HG03439 (cell line): ENCODE results near the gene PAFAH2.

Experiments used
- ATAC-seq: cut with Tn5 transposase; IDR thresholded peaks from one replicate; pipeline ENCODE4 v1.9.1; 2021; ENCODE audit warnings: mild to moderate bottlenecking, moderate library complexity; ENCODE audit not compliant: unreplicated experiment

The PAFAH2 gene

DNA sequence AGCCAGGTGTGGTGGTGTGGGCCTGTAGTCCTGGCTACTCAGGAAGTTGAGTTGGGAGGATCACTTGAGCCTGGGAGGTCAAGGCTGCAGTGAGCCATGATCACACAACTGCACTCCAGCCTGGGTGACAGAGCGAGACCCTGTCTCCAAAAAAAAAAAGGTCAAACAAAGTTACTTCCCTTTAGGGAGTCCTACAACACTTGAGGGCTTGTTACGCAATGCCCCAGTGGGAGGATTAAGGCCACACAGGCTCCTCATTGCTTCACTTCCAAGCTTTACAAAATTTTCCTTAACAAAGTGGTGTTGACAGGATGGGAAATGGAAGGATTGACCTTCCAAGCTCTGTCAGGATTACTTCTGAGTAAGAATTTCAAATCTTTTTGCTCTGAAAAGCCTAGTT lies 17.5 kb upstream of the PAFAH2 start:
- ATAC-seq, result no peak

DNA sequence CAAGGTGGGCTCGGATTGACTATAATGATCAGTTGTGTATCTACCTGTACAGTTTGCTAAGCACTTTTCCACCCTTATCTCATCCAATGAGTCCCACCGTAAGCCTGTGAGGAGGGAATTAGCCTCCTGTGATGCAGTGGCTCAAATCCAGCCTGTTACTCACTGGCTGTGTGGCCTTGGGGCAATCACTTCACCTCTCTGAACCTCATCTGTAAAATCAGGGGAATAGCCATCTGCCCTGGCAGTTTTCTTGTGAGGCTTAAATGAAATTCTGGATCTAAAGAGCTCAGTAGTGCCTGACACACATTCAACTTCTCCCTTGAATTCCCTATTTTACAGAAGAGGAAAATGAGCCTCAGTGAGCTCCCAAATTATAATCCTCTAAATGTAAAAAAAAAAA lies 16.3 kb upstream of the PAFAH2 start:
- ATAC-seq, result no peak

DNA sequence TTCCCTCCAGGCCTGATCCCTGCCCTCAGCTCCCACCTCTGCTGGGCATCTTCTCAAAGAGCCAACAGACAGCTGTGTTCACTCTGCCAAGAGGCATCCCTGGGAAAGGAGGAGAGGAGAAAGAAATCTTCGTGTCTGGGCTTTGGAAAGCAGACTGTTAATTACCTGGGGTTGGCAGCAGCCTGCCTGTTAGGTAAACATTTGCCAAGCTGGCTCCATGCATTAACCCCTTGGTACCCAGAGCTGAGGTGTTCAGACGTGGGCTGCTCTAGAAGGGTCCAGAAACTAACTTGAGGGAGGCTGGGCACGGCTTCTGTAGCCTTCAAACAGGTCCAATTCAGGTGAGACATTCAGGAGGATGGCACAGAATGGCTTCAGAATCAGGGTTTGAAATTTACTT lies 15.0 kb upstream of the PAFAH2 start:
- no peak for ATAC-seq

DNA sequence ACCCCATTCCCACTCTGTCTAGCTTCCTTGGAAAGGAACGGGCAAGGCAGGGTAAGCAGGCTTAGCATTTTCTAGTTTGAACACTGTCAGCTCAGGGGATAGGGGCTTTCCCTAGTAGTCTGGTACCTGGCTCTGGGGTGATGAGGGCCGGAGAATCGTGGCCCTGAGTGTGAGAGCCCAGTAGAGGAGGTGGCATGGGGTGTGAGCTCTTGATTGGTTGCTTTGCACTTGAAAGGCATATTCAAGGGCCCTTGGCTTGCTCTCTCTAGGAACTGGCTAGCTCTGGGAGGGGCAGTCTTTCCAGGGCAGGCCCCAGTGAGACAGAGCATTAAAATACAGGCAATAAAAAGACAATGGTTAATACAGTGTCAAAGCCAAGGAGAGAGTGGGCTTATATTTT lies 13.0 kb upstream of the PAFAH2 start:
- no peak for ATAC-seq

- no peak for ATAC-seq
These were observed 12.1 kb upstream of the PAFAH2 start for GRCh38 chr1:26009796-26010447.

DNA sequence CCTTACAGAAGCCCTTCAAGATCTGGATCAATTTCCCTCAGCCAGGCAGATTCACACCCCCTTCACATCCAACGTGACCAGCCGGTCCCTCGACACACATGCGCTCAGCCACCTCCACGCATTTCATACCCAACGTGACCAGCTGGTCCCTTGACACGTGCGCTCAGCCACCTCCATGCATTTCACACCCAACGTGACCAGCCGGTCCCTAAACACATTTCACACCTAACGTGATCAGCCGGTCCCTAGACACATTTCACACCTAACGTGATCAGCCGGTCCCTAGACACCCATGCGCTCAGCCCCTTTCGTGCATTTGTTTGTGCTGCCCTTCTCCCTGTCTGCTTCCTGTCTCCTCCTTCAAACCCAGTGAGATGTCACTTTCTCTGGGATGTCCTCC lies 8.8 kb upstream of the PAFAH2 start:
- ATAC-seq, result no peak

GRCh38 chr1:26005434-26006105 lies 7.7 kb upstream of the PAFAH2 start:
- ATAC-seq, result no peak

DNA sequence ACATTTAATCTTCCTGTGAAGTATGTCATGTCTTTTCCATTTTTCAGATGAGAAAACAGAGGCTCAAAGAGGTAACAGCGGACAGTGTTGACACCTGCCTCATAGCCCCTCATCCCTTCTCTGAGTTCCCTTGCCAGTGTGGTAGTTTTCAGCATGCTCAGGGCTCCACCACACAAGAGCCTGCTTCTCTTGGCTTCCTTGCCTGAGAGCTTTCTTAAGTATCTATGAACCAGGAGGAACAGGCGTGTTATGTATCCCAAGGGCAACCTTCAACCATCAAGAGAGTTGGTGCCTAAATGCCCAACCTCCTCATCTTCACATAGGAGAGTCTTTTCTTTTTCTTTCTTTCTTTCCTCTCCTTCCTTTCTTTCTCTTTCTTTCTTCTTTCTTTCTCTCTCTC lies 5.9 kb upstream of the PAFAH2 start:
- no peak for ATAC-seq

DNA sequence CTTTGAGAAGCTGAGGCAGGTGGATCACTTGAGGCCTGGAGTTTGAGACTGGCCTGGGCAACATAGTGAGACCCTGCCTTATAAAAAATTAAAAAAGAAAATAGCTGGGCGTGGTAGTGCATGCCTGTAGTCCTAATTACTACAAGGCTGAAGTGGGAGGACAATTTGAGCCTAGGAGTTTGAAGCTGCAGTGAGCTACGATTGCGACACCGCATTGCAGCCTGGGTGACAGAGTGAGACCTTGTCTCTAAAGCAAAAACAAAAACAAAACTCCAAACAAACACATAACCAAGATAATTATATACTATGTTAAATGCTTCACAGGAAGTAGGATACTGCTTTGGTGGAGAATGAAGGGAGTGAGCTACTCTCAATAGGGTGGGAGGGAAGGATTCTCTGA lies 5.4 kb upstream of the PAFAH2 start:
- ATAC-seq, result no peak

GRCh38 chr1:25999041-25999800 lies 1.4 kb upstream of the PAFAH2 start:
- ATAC-seq, result no peak

- no peak for ATAC-seq
These were observed 666 bp downstream of the PAFAH2 start for GRCh38 chr1:25996966-25997827.

- ATAC-seq, result no peak
These were observed 3.3 kb downstream of the PAFAH2 start for GRCh38 chr1:25994402-25995150.

DNA sequence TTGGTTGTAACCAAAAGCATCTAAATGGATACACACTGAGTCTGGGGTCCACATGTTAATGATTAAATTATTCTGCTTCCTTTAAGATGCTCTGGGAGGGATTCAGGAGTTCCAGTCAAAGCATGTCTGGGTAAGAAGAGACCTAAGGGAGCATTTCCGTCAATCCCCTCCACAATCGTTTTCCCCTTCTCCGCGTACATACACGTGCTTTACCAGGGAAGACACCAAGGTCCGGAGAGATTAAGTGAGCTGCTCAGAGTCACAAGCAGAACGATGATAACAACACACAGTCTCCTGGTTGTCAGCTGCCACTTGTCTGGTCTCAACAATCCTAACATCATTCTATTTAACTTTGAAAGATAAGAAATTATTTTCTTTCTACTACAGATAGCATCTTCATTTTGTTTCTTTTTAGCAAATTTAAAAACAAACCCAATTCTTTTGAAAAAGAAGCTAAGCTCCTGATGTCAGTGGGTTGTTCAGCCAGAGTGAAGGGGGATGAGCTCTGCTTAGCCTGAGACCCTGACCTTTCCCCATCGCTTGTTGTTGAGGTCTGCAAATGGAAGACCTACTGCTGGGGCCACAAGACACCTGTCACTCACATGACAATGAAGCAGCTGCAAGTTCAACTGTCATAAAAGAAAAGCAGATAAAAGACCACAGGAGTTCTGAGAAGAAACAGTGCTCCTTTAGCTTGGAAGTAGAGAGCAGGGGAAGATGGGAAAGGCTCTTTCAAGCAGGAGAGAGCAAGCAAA lies 4.5 kb downstream of the PAFAH2 start:
- ATAC-seq, result no peak

- ATAC-seq, result no peak
These were observed 5.1 kb downstream of the PAFAH2 start for GRCh38 chr1:25992689-25993171.

DNA sequence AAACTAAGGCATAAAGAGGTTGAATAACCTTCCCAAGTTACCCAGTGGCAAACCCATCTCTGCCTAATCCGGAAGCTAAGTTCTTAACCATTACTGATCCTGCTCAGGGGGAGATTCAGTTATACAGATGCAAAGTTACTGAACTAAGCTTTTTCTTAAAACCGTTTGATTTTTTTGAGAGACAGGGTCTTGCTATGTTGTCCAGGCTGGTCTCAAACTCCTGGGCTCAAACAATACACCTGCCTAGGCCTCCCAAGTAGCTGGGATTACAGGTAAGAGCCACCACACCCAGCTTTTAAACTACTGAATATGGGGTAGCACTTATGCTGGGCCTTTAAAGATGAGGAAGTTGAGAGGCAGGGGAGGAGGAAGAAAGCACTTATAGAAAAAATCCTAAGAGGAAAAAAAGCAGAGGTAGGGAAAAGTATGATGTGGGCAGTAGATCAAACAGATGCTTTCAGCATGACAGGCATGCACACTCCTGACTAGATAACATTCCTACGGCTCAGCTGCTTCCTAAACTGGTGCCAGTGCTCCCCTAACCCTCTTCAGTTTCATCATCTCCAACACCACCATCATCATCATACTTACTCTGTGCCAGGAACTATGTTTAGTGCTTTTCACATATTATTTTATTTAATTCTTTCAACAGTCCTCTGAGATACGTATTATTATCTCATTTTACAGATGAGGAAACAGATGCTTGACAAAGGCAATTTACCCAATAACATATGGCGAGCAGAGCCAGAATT lies 5.8 kb downstream of the PAFAH2 start:
- ATAC-seq, result no peak

GRCh38 chr1:25990702-25991395 lies 7.0 kb downstream of the PAFAH2 start:
- no peak for ATAC-seq

DNA sequence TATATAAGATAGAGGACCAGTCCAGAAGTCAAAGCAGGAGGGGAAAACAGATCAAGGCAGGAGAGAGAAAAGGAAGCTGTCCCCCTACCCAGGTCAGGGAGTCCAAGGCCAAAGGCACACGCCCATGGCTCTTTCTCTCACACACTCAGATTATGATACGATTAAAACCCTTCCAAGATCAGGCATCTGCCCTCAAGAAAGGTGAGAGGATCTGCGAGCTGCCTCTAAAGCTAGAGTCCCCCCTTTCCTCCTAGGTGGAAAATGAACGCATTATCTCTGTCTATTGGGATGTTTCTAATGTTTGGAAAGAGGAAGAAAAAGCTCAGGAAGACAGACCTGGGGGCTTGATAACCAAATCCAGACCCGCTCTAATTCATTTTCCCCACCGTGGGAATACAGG lies 7.6 kb downstream of the PAFAH2 start:
- ATAC-seq, result no peak
